GM23338 (cell line): Measurements from ENCODE around the gene SLC6A1. TPM values are rescaled to one million over a fixed set of nuclear protein-coding genes. Genes with fewer than 3 reads are reported as not detected.
"Not testable (repeated sequence)": the region's sequence is repeated elsewhere in the genome, so short reads cannot be mapped to it uniquely, and the experiment has no call there.

Experiments
- ATAC-seq: fragments of 200-7000 bp; cut with Tn5 transposase; 3 replicates; pipeline ENCODE4 v1.9.1; 2020
- DNase-seq: peaks from one replicate; pipeline ENCODE4 v3.0.0-alpha.2; 2015; ENCODE audit warnings: low spot score
- H2AFZ ChIP-seq: fragments of 200-600 bp; sonication (generic); 2 replicates; pipeline ENCODE4 v1.8.0; 2016; ENCODE audit warnings: antibody characterized with exemption, mild to moderate bottlenecking, moderate library complexity
- H3F3A ChIP-seq: fragments of 200-600 bp; sonication (generic); replicated peaks from 2 replicates; pipeline ENCODE4 v1.8.0; 2017; ENCODE audit warnings: antibody characterized with exemption, mixed run types, low read depth
- H3K27ac ChIP-seq: fragments of 200-600 bp; sonication (generic); 2 replicates; pipeline ENCODE4 v1.6.1; 2016; ENCODE audit warnings: low read depth
- H3K27me3 ChIP-seq: fragments of 200-600 bp; sonication (generic); 2 replicates; pipeline ENCODE4 v1.8.0; 2016; ENCODE audit warnings: mild to moderate bottlenecking, mixed run types, moderate library complexity; ENCODE audit not compliant: insufficient read depth
- H3K36me3 ChIP-seq: fragments of 200-600 bp; sonication (generic); 2 replicates; pipeline ENCODE4 v1.8.0; 2016; ENCODE audit warnings: mild to moderate bottlenecking; ENCODE audit not compliant: insufficient read depth
- H3K4me1 ChIP-seq: fragments of 200-600 bp; sonication (generic); 2 replicates; pipeline ENCODE4 v1.8.0; 2016; ENCODE audit warnings: mild to moderate bottlenecking, moderate library complexity; ENCODE audit not compliant: insufficient read depth
- H3K4me2 ChIP-seq: fragments of 200-600 bp; sonication (generic); 2 replicates; pipeline ENCODE4 v1.7.1; 2017; ENCODE audit warnings: mixed run types
- H3K4me3 ChIP-seq: fragments of 200-600 bp; sonication (generic); 2 replicates; pipeline ENCODE4 v1.6.1; 2016; ENCODE audit warnings: mixed run types
- H3K79me2 ChIP-seq: fragments of 200-600 bp; sonication (generic); replicated peaks from 2 replicates; pipeline ENCODE4 v1.8.0; 2017; ENCODE audit warnings: mild to moderate bottlenecking; ENCODE audit not compliant: insufficient read depth
- H3K9me2 ChIP-seq: fragments of 200-600 bp; sonication (generic); 2 replicates; pipeline ENCODE4 v1.8.0; 2017; ENCODE audit not compliant: insufficient read depth
- H4K20me1 ChIP-seq: fragments of 200-600 bp; sonication (generic); replicated peaks from 2 replicates; pipeline ENCODE4 v1.8.0; 2017; ENCODE audit warnings: mild to moderate bottlenecking; ENCODE audit not compliant: insufficient read depth
- H3K27ac Mint-ChIP-seq: 2 replicates; pipeline ENCODE4 v1.8.0; 2020; ENCODE audit warnings: inconsistent platforms, mild to moderate bottlenecking, moderate library complexity, mixed read lengths
- H3K27me3 Mint-ChIP-seq: 3 replicates; pipeline ENCODE4 v1.8.0; 2022; ENCODE audit warnings: low read depth, mild to moderate bottlenecking, moderate library complexity, mixed read lengths, inconsistent platforms; ENCODE audit not compliant: insufficient read depth, poor library complexity
- H3K36me3 Mint-ChIP-seq: 3 replicates; pipeline ENCODE4 v1.8.0; 2021; ENCODE audit warnings: low read depth, mild to moderate bottlenecking, inconsistent platforms, moderate library complexity, mixed read lengths
- H3K4me1 Mint-ChIP-seq: 3 replicates; pipeline ENCODE4 v1.8.0; 2020; ENCODE audit warnings: mild to moderate bottlenecking, inconsistent platforms, mixed read lengths
- H3K4me3 Mint-ChIP-seq: 3 replicates; pipeline ENCODE4 v1.8.0; 2021; ENCODE audit warnings: moderate library complexity, mild to moderate bottlenecking, inconsistent platforms, mixed read lengths
- H3K9me3 Mint-ChIP-seq: 3 replicates; pipeline ENCODE4 v1.8.0; 2020; ENCODE audit warnings: moderate library complexity, mild to moderate bottlenecking, inconsistent platforms, mixed read lengths
- CREB1 ChIP-seq: fragments of 250-450 bp; sonication (Bioruptor Pico); IDR thresholded peaks from 2 replicates; pipeline ENCODE4 v1.5.0; 2020; ENCODE audit warnings: low read depth, mild to moderate bottlenecking, moderate library complexity
- EZH2 ChIP-seq: fragments of 200-600 bp; sonication (generic); IDR thresholded peaks from one replicate; pipeline ENCODE4 v1.8.0; 2017; ENCODE audit warnings: antibody characterized with exemption, mild to moderate bottlenecking, low read depth; ENCODE audit not compliant: unreplicated experiment
- EZH2phosphoT487 ChIP-seq: fragments of 200-600 bp; sonication (generic); IDR thresholded peaks from one replicate; pipeline ENCODE4 v1.8.1; 2018; ENCODE audit warnings: antibody characterized with exemption; ENCODE audit not compliant: unreplicated experiment
- JUNB ChIP-seq: IDR thresholded peaks from one replicate; pipeline ENCODE4 v1.6.1; 2016; ENCODE audit warnings: antibody characterized with exemption; ENCODE audit not compliant: unreplicated experiment
- NANOG ChIP-seq: IDR thresholded peaks from 2 replicates; pipeline ENCODE4 v1.6.1; 2016; ENCODE audit warnings: antibody characterized with exemption, borderline replicate concordance
- STAT1 ChIP-seq: IDR thresholded peaks from one replicate; pipeline ENCODE4 v1.6.1; 2016; ENCODE audit warnings: antibody characterized with exemption; ENCODE audit not compliant: unreplicated experiment
- polyA plus RNA-seq: library from polyadenylated mRNA; unstranded; fragments of >200 nt; fragmentation: Nextera tagmentation; extraction: Ambion mirVana; gene quantifications from 2 replicates; pipeline ENCODE4 v1.2.1, GENCODE V29; 2016
- total RNA-seq: library from RNA; depleted of rRNA; stranded (reverse); fragments of >200 nt; shearing (Covaris generic); gene quantifications from 2 replicates; pipeline ENCODE4 v1.2.3, GENCODE V29; 2014
- TF ChIP-seq, protein P1 (sequence below), 2 experiments: fragments of 200-600 bp in 1 of 2; sonication (generic) in 1 of 2; conservative IDR thresholded peaks; 2 replicates each; pipeline versions ENCODE4 v1.5.1 to v1.6.1; 2016 to 2017; ENCODE audit warnings: antibody characterized with exemption in 2 of 2, low read depth in 2 of 2, mild to moderate bottlenecking in 2 of 2, moderate library complexity in 1 of 2
- TF ChIP-seq, protein P2 (sequence below): IDR thresholded peaks from 2 replicates; pipeline ENCODE4 v1.6.1; 2016; ENCODE audit warnings: antibody characterized with exemption
- TF ChIP-seq, protein P3 (sequence below): fragments of 250-450 bp; sonication (Bioruptor Pico); IDR thresholded peaks from 2 replicates; pipeline ENCODE4 v1.5.0; 2020; ENCODE audit warnings: mild to moderate bottlenecking, moderate library complexity

The SLC6A1 gene
- total and polyA plus RNA-seq, 2 experiments from 2014 or later = 0.16 to 0.28 TPM

- not testable (repeated sequence) for H4K20me1 ChIP-seq, ATAC-seq, H3K27me3 Mint-ChIP-seq, H3K4me1 Mint-ChIP-seq, H3K4me1 ChIP-seq, H3K9me2 ChIP-seq, H3K27me3 ChIP-seq, H3K27ac Mint-ChIP-seq, H3K4me3 Mint-ChIP-seq, DNase-seq, H2AFZ ChIP-seq, H3K4me2 ChIP-seq, H3K36me3 Mint-ChIP-seq, H3K79me2 ChIP-seq, H3F3A ChIP-seq, H3K4me3 ChIP-seq, H3K27ac ChIP-seq, H3K36me3 ChIP-seq
- peaks cover 35% of the 10 kb centered on the region for H3K9me3 Mint-ChIP-seq
These were observed 82.6 kb downstream of the SLC6A1 start for GRCh38 chr3:11075122-11075521.

DNA sequence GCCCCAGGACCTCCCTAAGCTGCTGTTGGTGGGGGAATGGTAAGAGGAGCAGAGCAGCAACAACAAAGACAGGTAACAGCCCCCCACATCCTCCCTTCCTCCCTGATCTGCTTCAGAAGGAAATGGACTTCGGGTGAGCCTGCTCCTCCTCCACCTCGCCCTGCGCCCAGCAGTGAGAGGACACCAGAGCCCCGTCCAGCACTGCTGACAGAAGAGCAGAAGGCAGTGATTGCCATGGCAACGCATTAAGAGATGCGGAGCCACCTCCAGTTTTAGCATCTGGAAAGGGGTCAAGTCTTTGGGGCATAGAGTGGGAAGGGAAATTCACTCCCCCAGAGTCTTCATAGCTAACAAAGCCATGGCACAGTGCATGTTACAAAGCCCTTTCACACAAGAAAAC lies 84.2 kb downstream of the SLC6A1 start:
- H3K36me3 ChIP-seq = no peaks in the 10 kb centered on the region
- Mint-ChIP-seq H3K27me3 (peaks cover 2% of the 10 kb centered on the region), H3K27ac (no peak overlapping the region), H3K4me1 (peaks cover 3% of the 10 kb centered on the region; the same call in 2 of the 3 replicates), H3K4me3 (no peak overlapping the region), H3K36me3 (no peaks in the 10 kb centered on the region; the same call in 2 of the 3 replicates), H3K9me3 (peaks cover 22% of the 10 kb centered on the region)
- H3K9me2 ChIP-seq = no peaks in the 10 kb centered on the region
- H3K4me2 ChIP-seq = no peak overlapping the region
- H3K4me1 ChIP-seq = no peaks in the 10 kb centered on the region
- ATAC-seq (no peak), DNase-seq (peak; percentile 26)
- TF ChIP-seq, protein P1, sequence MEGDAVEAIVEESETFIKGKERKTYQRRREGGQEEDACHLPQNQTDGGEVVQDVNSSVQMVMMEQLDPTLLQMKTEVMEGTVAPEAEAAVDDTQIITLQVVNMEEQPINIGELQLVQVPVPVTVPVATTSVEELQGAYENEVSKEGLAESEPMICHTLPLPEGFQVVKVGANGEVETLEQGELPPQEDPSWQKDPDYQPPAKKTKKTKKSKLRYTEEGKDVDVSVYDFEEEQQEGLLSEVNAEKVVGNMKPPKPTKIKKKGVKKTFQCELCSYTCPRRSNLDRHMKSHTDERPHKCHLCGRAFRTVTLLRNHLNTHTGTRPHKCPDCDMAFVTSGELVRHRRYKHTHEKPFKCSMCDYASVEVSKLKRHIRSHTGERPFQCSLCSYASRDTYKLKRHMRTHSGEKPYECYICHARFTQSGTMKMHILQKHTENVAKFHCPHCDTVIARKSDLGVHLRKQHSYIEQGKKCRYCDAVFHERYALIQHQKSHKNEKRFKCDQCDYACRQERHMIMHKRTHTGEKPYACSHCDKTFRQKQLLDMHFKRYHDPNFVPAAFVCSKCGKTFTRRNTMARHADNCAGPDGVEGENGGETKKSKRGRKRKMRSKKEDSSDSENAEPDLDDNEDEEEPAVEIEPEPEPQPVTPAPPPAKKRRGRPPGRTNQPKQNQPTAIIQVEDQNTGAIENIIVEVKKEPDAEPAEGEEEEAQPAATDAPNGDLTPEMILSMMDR (conservative IDR thresholded peaks at IDR 0.05; ENCODE audit: low read depth in 2 of 2) = no peak
- no peak for TF ChIP-seq NANOG
- H3K4me3 ChIP-seq = no peak overlapping the region
- H4K20me1 ChIP-seq = no peaks in the 10 kb centered on the region
- H3K27ac ChIP-seq = no peak overlapping the region
- H3K27me3 ChIP-seq = no peaks in the 10 kb centered on the region
- H2AFZ ChIP-seq = no peak overlapping the region
- no peaks in the 10 kb centered on the region for H3K79me2 ChIP-seq
- H3F3A ChIP-seq = no peaks in the 10 kb centered on the region

GRCh38 chr3:11077466-11077865 lies 84.9 kb downstream of the SLC6A1 start:
- Histone ChIP-seq H3K4me2 (no peak overlapping the region), H3K4me1 (no peaks in the 10 kb centered on the region), H2AFZ (no peak overlapping the region), H3K4me3 (no peak overlapping the region), H4K20me1 (no peaks in the 10 kb centered on the region), H3K27ac (no peak overlapping the region), H3K27me3 (no peaks in the 10 kb centered on the region), H3F3A (no peaks in the 10 kb centered on the region), H3K36me3 (no peaks in the 10 kb centered on the region), H3K79me2 (no peaks in the 10 kb centered on the region), H3K9me2 (no peaks in the 10 kb centered on the region)
- Mint-ChIP-seq H3K27me3 (peaks cover 2% of the 10 kb centered on the region), H3K9me3 (peaks cover 16% of the 10 kb centered on the region), H3K4me3 (no peak overlapping the region), H3K36me3 (no peaks in the 10 kb centered on the region; the same call in 2 of the 3 replicates), H3K4me1 (peaks cover 3% of the 10 kb centered on the region; the same call in 2 of the 3 replicates), H3K27ac (no peak overlapping the region)
- ATAC-seq (no peak), DNase-seq (no peak)
- no peak for TF ChIP-seq CREB1 (CRISPR knock-in tag)
- no peak for TF ChIP-seq EZH2
- no peak for TF ChIP-seq JUNB
- TF ChIP-seq STAT1 = no peak
- TF ChIP-seq, protein P2, sequence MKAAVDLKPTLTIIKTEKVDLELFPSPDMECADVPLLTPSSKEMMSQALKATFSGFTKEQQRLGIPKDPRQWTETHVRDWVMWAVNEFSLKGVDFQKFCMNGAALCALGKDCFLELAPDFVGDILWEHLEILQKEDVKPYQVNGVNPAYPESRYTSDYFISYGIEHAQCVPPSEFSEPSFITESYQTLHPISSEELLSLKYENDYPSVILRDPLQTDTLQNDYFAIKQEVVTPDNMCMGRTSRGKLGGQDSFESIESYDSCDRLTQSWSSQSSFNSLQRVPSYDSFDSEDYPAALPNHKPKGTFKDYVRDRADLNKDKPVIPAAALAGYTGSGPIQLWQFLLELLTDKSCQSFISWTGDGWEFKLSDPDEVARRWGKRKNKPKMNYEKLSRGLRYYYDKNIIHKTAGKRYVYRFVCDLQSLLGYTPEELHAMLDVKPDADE = no peak
- TF ChIP-seq NANOG = no peak
- TF ChIP-seq, protein P3, sequence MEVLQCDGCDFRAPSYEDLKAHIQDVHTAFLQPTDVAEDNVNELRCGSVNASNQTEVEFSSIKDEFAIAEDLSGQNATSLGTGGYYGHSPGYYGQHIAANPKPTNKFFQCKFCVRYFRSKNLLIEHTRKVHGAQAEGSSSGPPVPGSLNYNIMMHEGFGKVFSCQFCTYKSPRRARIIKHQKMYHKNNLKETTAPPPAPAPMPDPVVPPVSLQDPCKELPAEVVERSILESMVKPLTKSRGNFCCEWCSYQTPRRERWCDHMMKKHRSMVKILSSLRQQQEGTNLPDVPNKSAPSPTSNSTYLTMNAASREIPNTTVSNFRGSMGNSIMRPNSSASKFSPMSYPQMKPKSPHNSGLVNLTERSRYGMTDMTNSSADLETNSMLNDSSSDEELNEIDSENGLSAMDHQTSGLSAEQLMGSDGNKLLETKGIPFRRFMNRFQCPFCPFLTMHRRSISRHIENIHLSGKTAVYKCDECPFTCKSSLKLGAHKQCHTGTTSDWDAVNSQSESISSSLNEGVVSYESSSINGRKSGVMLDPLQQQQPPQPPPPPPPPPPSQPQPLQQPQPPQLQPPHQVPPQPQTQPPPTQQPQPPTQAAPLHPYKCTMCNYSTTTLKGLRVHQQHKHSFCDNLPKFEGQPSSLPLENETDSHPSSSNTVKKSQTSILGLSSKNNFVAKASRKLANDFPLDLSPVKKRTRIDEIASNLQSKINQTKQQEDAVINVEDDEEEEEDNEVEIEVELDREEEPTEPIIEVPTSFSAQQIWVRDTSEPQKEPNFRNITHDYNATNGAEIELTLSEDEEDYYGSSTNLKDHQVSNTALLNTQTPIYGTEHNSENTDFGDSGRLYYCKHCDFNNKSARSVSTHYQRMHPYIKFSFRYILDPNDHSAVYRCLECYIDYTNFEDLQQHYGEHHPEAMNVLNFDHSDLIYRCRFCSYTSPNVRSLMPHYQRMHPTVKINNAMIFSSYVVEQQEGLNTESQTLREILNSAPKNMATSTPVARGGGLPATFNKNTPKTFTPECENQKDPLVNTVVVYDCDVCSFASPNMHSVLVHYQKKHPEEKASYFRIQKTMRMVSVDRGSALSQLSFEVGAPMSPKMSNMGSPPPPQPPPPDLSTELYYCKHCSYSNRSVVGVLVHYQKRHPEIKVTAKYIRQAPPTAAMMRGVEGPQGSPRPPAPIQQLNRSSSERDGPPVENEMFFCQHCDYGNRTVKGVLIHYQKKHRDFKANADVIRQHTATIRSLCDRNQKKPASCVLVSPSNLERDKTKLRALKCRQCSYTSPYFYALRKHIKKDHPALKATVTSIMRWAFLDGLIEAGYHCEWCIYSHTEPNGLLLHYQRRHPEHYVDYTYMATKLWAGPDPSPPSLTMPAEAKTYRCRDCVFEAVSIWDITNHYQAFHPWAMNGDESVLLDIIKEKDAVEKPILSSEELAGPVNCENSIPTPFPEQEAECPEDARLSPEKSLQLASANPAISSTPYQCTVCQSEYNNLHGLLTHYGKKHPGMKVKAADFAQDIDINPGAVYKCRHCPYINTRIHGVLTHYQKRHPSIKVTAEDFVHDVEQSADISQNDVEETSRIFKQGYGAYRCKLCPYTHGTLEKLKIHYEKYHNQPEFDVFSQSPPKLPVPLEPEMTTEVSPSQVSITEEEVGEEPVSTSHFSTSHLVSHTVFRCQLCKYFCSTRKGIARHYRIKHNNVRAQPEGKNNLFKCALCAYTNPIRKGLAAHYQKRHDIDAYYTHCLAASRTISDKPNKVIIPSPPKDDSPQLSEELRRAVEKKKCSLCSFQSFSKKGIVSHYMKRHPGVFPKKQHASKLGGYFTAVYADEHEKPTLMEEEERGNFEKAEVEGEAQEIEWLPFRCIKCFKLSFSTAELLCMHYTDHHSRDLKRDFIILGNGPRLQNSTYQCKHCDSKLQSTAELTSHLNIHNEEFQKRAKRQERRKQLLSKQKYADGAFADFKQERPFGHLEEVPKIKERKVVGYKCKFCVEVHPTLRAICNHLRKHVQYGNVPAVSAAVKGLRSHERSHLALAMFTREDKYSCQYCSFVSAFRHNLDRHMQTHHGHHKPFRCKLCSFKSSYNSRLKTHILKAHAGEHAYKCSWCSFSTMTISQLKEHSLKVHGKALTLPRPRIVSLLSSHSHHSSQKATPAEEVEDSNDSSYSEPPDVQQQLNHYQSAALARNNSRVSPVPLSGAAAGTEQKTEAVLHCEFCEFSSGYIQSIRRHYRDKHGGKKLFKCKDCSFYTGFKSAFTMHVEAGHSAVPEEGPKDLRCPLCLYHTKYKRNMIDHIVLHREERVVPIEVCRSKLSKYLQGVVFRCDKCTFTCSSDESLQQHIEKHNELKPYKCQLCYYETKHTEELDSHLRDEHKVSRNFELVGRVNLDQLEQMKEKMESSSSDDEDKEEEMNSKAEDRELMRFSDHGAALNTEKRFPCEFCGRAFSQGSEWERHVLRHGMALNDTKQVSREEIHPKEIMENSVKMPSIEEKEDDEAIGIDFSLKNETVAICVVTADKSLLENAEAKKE (CRISPR knock-in tag) = no peak
- no peak for TF ChIP-seq EZH2phosphoT487
